ENCODE measurements around the gene EML2.

Gene EML2

GRCh38 chr19:45587873-45588272 lies 51.3 kb downstream of the EML2 start:
- H3K27ac ChIP-seq (ENCODE audit: insufficient read depth, low read length, poor library complexity, severe bottlenecking) = no peak overlapping the region
- no peak for DNase-seq
- H3K4me3 ChIP-seq (ENCODE audit: insufficient read depth, low read depth, low read length, poor library complexity, severe bottlenecking) = no peak overlapping the region

DNA sequence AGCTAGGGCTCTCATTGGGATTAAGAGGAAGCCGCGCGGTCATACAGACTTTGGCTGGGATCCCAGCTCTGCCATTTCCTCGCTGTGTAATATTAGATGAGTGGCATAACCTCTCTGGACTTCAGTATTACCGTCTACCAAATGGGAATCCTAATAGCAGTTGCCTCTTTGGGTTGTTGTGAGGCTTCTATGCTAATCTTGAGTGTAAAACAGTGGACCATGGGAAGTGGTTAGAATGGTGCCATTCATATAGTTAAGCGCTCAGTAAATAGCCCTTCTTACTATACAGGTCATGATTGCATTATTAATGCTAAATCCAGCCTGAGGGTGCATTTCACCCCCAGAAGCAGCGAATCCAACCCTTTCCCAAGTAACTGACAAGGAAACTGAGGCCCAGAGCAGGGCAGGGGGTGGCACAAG lies 54.0 kb downstream of the EML2 start:
- Histone ChIP-seq H3K4me3 (ENCODE audit: insufficient read depth, low read depth, low read length, poor library complexity, severe bottlenecking) (peak overlapping the region; percentile 93), H3K9me3 (ENCODE audit: control insufficient read depth, low read length) (no peaks in the 10 kb centered on the region), H3K27me3 (replicated peaks; ENCODE audit: control insufficient read depth, insufficient read depth, low read length, poor library complexity, severe bottlenecking) (no peaks in the 10 kb centered on the region), H3K36me3 (ENCODE audit: control insufficient read depth, insufficient read depth, low read length) (no peaks in the 10 kb centered on the region), H3K27ac (ENCODE audit: insufficient read depth, low read length, poor library complexity, severe bottlenecking) (peak overlapping the region; percentile 100), H3K4me1 (ENCODE audit: control insufficient read depth, insufficient read depth, low read length, poor library complexity, severe bottlenecking) (peaks cover 5% of the 10 kb centered on the region)
- DNase-seq = no peak

More at GRCh38 chr19:45587873-45588272, 51.3 kb downstream of the EML2 start:
- peaks cover 5% of the 10 kb centered on the region for H3K4me1 ChIP-seq (ENCODE audit: control insufficient read depth, insufficient read depth, low read length, poor library complexity, severe bottlenecking)
- H3K36me3 ChIP-seq (ENCODE audit: control insufficient read depth, insufficient read depth, low read length) = no peaks in the 10 kb centered on the region
- no peaks in the 10 kb centered on the region for H3K27me3 ChIP-seq (replicated peaks; ENCODE audit: control insufficient read depth, insufficient read depth, low read length, poor library complexity, severe bottlenecking)
- no peaks in the 10 kb centered on the region for H3K9me3 ChIP-seq (ENCODE audit: control insufficient read depth, low read length)

- peaks cover 5% of the 10 kb centered on the region for H3K4me1 ChIP-seq (ENCODE audit: control insufficient read depth, insufficient read depth, low read length, poor library complexity, severe bottlenecking)
- no peaks in the 10 kb centered on the region for H3K9me3 ChIP-seq (ENCODE audit: control insufficient read depth, low read length)
- peak within 1 kb of the TSS; percentile 93 for H3K4me3 ChIP-seq (ENCODE audit: insufficient read depth, low read depth, low read length, poor library complexity, severe bottlenecking)
- no peaks in the 10 kb centered on the region for H3K36me3 ChIP-seq (ENCODE audit: control insufficient read depth, insufficient read depth, low read length)
- H3K27ac ChIP-seq (ENCODE audit: insufficient read depth, low read length, poor library complexity, severe bottlenecking) = peak within 1 kb of the TSS; percentile 100
- no peaks in the 10 kb centered on the region for H3K27me3 ChIP-seq (replicated peaks; ENCODE audit: control insufficient read depth, insufficient read depth, low read length, poor library complexity, severe bottlenecking)
- DNase-seq = peak; percentile 97 to 99 (median 97)
These were observed 54.7 kb downstream of the EML2 start, which contains the start of gene OPA3 for GRCh38 chr19:45584332-45585157. OPA3 (minus strand) TSS chr19:45584802; CDS start chr19:45584764, 38 bp downstream.

GRCh38 chr19:45581576-45581975 lies 57.6 kb downstream of the EML2 start:
- DNase-seq = no peak
- Histone ChIP-seq H3K4me3 (ENCODE audit: insufficient read depth, low read depth, low read length, poor library complexity, severe bottlenecking) (no peak overlapping the region), H3K27ac (ENCODE audit: insufficient read depth, low read length, poor library complexity, severe bottlenecking) (no peak overlapping the region), H3K27me3 (replicated peaks; ENCODE audit: control insufficient read depth, insufficient read depth, low read length, poor library complexity, severe bottlenecking) (no peaks in the 10 kb centered on the region), H3K36me3 (ENCODE audit: control insufficient read depth, insufficient read depth, low read length) (no peaks in the 10 kb centered on the region), H3K9me3 (ENCODE audit: control insufficient read depth, low read length) (no peaks in the 10 kb centered on the region), H3K4me1 (ENCODE audit: control insufficient read depth, insufficient read depth, low read length, poor library complexity, severe bottlenecking) (peaks cover 5% of the 10 kb centered on the region)

- Histone ChIP-seq H3K27me3 (replicated peaks; ENCODE audit: control insufficient read depth, insufficient read depth, low read length, poor library complexity, severe bottlenecking) (no peaks in the 10 kb centered on the region), H3K27ac (ENCODE audit: insufficient read depth, low read length, poor library complexity, severe bottlenecking) (no peak overlapping the region), H3K9me3 (ENCODE audit: control insufficient read depth, low read length) (no peaks in the 10 kb centered on the region), H3K4me3 (ENCODE audit: insufficient read depth, low read depth, low read length, poor library complexity, severe bottlenecking) (no peak overlapping the region), H3K4me1 (ENCODE audit: control insufficient read depth, insufficient read depth, low read length, poor library complexity, severe bottlenecking) (no peaks in the 10 kb centered on the region), H3K36me3 (ENCODE audit: control insufficient read depth, insufficient read depth, low read length) (no peaks in the 10 kb centered on the region)
- no peak for DNase-seq
These were observed 60.3 kb downstream of the EML2 start for GRCh38 chr19:45578861-45579260.

- no peak for DNase-seq
- no peaks in the 10 kb centered on the region for H3K36me3 ChIP-seq (ENCODE audit: control insufficient read depth, insufficient read depth, low read length)
- H3K4me3 ChIP-seq (ENCODE audit: insufficient read depth, low read depth, low read length, poor library complexity, severe bottlenecking) = no peak overlapping the region
- H3K4me1 ChIP-seq (ENCODE audit: control insufficient read depth, insufficient read depth, low read length, poor library complexity, severe bottlenecking) = no peaks in the 10 kb centered on the region
- no peak overlapping the region for H3K27ac ChIP-seq (ENCODE audit: insufficient read depth, low read length, poor library complexity, severe bottlenecking)
- no peaks in the 10 kb centered on the region for H3K27me3 ChIP-seq (replicated peaks; ENCODE audit: control insufficient read depth, insufficient read depth, low read length, poor library complexity, severe bottlenecking)
- H3K9me3 ChIP-seq (ENCODE audit: control insufficient read depth, low read length) = no peaks in the 10 kb centered on the region
These were observed 61.9 kb downstream of the EML2 start for GRCh38 chr19:45577111-45577905.

DNA sequence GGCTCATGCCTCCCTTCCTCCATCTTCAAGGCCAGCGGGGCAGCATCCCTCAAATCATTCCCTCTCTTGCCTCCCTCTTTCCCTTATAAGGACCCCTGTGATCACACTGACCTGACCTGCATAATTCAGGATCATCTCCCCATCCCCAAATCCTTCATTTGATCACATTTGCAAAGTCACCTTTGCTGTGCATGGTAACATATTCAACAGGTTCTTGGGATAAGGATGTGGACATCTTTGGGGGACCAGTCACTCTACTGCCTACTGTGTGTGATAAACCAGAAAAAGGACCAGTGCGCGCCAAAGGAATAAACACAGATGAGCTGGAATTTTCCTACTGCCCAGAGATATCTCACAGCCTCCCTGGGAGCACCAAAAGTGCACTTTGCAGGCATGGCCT lies 62.5 kb downstream of the EML2 start:
- Histone ChIP-seq H3K4me3 (ENCODE audit: insufficient read depth, low read depth, low read length, poor library complexity, severe bottlenecking) (no peak overlapping the region), H3K27me3 (replicated peaks; ENCODE audit: control insufficient read depth, insufficient read depth, low read length, poor library complexity, severe bottlenecking) (no peaks in the 10 kb centered on the region), H3K4me1 (ENCODE audit: control insufficient read depth, insufficient read depth, low read length, poor library complexity, severe bottlenecking) (no peaks in the 10 kb centered on the region), H3K9me3 (ENCODE audit: control insufficient read depth, low read length) (no peaks in the 10 kb centered on the region), H3K36me3 (ENCODE audit: control insufficient read depth, insufficient read depth, low read length) (no peaks in the 10 kb centered on the region), H3K27ac (ENCODE audit: insufficient read depth, low read length, poor library complexity, severe bottlenecking) (no peak overlapping the region)
- DNase-seq = no peak

DNA sequence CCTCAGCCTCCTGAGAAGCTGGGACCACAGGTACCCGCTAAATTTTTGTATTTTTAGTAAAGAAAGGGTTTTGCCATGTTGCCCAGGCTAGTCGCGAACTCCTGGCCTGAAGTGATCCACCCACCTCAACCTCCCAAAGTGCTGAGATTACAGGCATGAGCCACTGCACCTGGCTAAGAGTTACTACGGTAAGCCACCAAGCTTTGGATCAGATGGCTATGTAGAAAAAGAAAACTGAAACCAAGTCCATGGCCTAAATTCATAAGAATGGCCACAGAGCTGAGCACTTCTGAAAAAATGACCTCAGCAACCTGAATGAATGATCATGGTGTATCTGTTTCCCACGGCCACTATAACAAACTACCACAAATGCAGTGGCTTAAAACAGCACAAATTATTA lies 64.0 kb downstream of the EML2 start:
- no peaks in the 10 kb centered on the region for H3K27me3 ChIP-seq (replicated peaks; ENCODE audit: control insufficient read depth, insufficient read depth, low read length, poor library complexity, severe bottlenecking)
- no peaks in the 10 kb centered on the region for H3K9me3 ChIP-seq (ENCODE audit: control insufficient read depth, low read length)
- H3K36me3 ChIP-seq (ENCODE audit: control insufficient read depth, insufficient read depth, low read length) = no peaks in the 10 kb centered on the region
- DNase-seq = no peak
- no peak overlapping the region for H3K4me3 ChIP-seq (ENCODE audit: insufficient read depth, low read depth, low read length, poor library complexity, severe bottlenecking)
- H3K27ac ChIP-seq (ENCODE audit: insufficient read depth, low read length, poor library complexity, severe bottlenecking) = no peak overlapping the region
- no peaks in the 10 kb centered on the region for H3K4me1 ChIP-seq (ENCODE audit: control insufficient read depth, insufficient read depth, low read length, poor library complexity, severe bottlenecking)

GRCh38 chr19:45574526-45574925 lies 64.7 kb downstream of the EML2 start:
- H3K4me1 ChIP-seq (ENCODE audit: control insufficient read depth, insufficient read depth, low read length, poor library complexity, severe bottlenecking) = no peaks in the 10 kb centered on the region
- H3K9me3 ChIP-seq (ENCODE audit: control insufficient read depth, low read length) = no peaks in the 10 kb centered on the region
- DNase-seq = no peak
- no peaks in the 10 kb centered on the region for H3K27me3 ChIP-seq (replicated peaks; ENCODE audit: control insufficient read depth, insufficient read depth, low read length, poor library complexity, severe bottlenecking)
- H3K27ac ChIP-seq (ENCODE audit: insufficient read depth, low read length, poor library complexity, severe bottlenecking) = no peak overlapping the region
- H3K4me3 ChIP-seq (ENCODE audit: insufficient read depth, low read depth, low read length, poor library complexity, severe bottlenecking) = no peak overlapping the region
- no peaks in the 10 kb centered on the region for H3K36me3 ChIP-seq (ENCODE audit: control insufficient read depth, insufficient read depth, low read length)
